ENCODE data around the gene KLHL33. TPM values are rescaled to one million over a fixed set of nuclear protein-coding genes. Genes with fewer than 3 reads are reported as not detected.
A peak's percentile ranks its signal among the peaks of the same experiment; 100 is the strongest.

The KLHL33 gene
- total and polyA plus RNA-seq, 12 donors, result 0.13 to 0.95 (median 0.33) TPM; not detected in 1

GRCh38 chr14:20477211-20477876 is 41.4 kb upstream of the KLHL33 start:
- WGBS, 4 donors, result 52 to 88% (median 61%) methylated on average over 1 of the region's 1 CpG
- Histone ChIP-seq H3K27me3 (no peaks in the 10 kb centered on the region), H3K36me3 (replicated peaks in 1 of 2) (peaks cover 0 to 45% of the 10 kb centered on the region in 2 donors), H3K27ac (peak overlapping the region in 1 of 5 donors; percentile 53), H3K4me1 (replicated peaks in 1 of 2) (peaks cover 0 to 19% of the 10 kb centered on the region in 2 donors), H3K4me3 (no peak overlapping the region), H3K9me3 (replicated peaks in 1 of 3) (no peaks in the 10 kb centered on the region)
- intact Hi-C loops (cut with DNase I), result no loop called here
- no peak for TF ChIP-seq POLR2A (IDR thresholded peaks at IDR 0.05)
- TF ChIP-seq, protein P1, sequence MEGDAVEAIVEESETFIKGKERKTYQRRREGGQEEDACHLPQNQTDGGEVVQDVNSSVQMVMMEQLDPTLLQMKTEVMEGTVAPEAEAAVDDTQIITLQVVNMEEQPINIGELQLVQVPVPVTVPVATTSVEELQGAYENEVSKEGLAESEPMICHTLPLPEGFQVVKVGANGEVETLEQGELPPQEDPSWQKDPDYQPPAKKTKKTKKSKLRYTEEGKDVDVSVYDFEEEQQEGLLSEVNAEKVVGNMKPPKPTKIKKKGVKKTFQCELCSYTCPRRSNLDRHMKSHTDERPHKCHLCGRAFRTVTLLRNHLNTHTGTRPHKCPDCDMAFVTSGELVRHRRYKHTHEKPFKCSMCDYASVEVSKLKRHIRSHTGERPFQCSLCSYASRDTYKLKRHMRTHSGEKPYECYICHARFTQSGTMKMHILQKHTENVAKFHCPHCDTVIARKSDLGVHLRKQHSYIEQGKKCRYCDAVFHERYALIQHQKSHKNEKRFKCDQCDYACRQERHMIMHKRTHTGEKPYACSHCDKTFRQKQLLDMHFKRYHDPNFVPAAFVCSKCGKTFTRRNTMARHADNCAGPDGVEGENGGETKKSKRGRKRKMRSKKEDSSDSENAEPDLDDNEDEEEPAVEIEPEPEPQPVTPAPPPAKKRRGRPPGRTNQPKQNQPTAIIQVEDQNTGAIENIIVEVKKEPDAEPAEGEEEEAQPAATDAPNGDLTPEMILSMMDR (IDR thresholded peaks at IDR 0.05), result no peak
- DNase-seq, result peak in 2 of 7 donors; percentile 20 to 67

GRCh38 chr14:20476776-20477175 is 40.8 kb upstream of the KLHL33 start:
- DNase-seq, result no peak
- Histone ChIP-seq H3K27ac (peak overlapping the region in 1 of 5 donors; percentile 53), H3K4me1 (replicated peaks in 1 of 2) (peaks cover 0 to 19% of the 10 kb centered on the region in 2 donors), H3K4me3 (no peak overlapping the region), H3K36me3 (replicated peaks in 1 of 2) (peaks cover 0 to 46% of the 10 kb centered on the region in 2 donors), H3K9me3 (replicated peaks in 1 of 3) (no peaks in the 10 kb centered on the region), H3K27me3 (no peaks in the 10 kb centered on the region)
- intact Hi-C loops (cut with DNase I), result no loop called here
- no peak for TF ChIP-seq POLR2A (IDR thresholded peaks at IDR 0.05)
- TF ChIP-seq, protein P1 (IDR thresholded peaks at IDR 0.05), result no peak
- WGBS, 4 donors, result 86 to 88% (median 87%) methylated on average over 5 of the region's 5 CpGs

- Histone ChIP-seq H3K4me1 (replicated peaks in 1 of 2) (peaks cover 8 to 28% of the 10 kb centered on the region in 2 donors), H3K4me3 (no peak overlapping the region), H3K27ac (no peak overlapping the region), H3K27me3 (no peaks in the 10 kb centered on the region), H3K9me3 (replicated peaks in 1 of 3) (no peaks in the 10 kb centered on the region), H3K36me3 (replicated peaks in 1 of 2) (peaks cover 0 to 46% of the 10 kb centered on the region in 2 donors)
- intact Hi-C loops (cut with DNase I), result no loop called here
- TF ChIP-seq, protein P1 (IDR thresholded peaks at IDR 0.05), result no peak
- no peak for TF ChIP-seq POLR2A (IDR thresholded peaks at IDR 0.05)
- WGBS, 4 donors, result 84 to 89% (median 86%) methylated on average over 2 of the region's 2 CpGs
- no peak for DNase-seq
These were observed 36.7 kb upstream of the KLHL33 start for GRCh38 chr14:20472536-20473169.

DNA sequence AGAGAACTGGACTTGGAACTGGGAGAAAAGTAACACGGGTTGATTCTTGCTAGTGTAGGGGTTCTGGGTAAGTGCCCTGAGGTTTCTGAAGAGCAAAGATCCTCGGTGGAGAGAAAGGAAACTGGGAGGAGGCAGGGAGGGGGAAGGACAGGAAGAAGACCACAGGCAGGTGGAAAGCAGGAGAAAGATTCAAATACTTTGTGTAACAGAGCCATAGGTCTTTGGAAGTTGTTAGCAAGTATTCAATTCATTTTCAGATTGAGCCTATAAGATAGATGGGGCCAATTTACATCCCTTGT is 34.6 kb upstream of the KLHL33 start:
- H3K4me1 ChIP-seq (replicated peaks in 1 of 2), result peaks cover 8 to 15% of the 10 kb centered on the region in 2 donors
- intact Hi-C loops (cut with DNase I), result no loop called here
- H3K9me3 ChIP-seq (replicated peaks in 1 of 3), result no peaks in the 10 kb centered on the region
- TF ChIP-seq, protein P1 (IDR thresholded peaks at IDR 0.05), result no peak
- no peak for TF ChIP-seq POLR2A (IDR thresholded peaks at IDR 0.05)
- peaks cover 0 to 30% of the 10 kb centered on the region in 2 donors for H3K36me3 ChIP-seq (replicated peaks in 1 of 2)
- 0 to 6% (median 4%) methylated on average over 2 of the region's 2 CpGs for WGBS, 4 donors
- DNase-seq, result no peak
- peak overlapping the region in 1 of 4 donors; percentile 75 for H3K4me3 ChIP-seq
- H3K27me3 ChIP-seq, result no peaks in the 10 kb centered on the region
- H3K27ac ChIP-seq, result peak overlapping the region in 2 of 5 donors; percentile 86 to 93
